Activated T-helper 1 cell treated with anti-CD3 and anti-CD28 coated beads, Interleukin-12 subunit alpha, Interleukin-12 subunit beta, Interleukin-2, Interleukin-4 antibody, amounts not matched to agents 30 ng/mL and 10 ng/mL and 1 ng/mL, durations not matched to agents 14 hours and 24 hours and 36 hours (primary cell): Measurements from ENCODE around the gene SKIC2. TPM values are rescaled to one million over a fixed set of nuclear protein-coding genes. Genes with fewer than 3 reads are reported as not detected.
"Not testable (repeated sequence)": the region's sequence is repeated elsewhere in the genome, so short reads cannot be mapped to it uniquely, and the experiment has no call there.

Experiments used
- DNase-seq: peaks from one replicate; pipeline ENCODE4 v3.0.0; 2021; ENCODE audit warnings: low spot score
- H3K27ac Mint-ChIP-seq: one replicate; pipeline ENCODE4 v1.8.0; 2021; ENCODE audit warnings: mild to moderate bottlenecking, mixed read lengths
- H3K27me3 Mint-ChIP-seq: one replicate; pipeline ENCODE4 v1.8.0; 2022; ENCODE audit warnings: mild to moderate bottlenecking, moderate library complexity, mixed read lengths; ENCODE audit not compliant: insufficient read depth
- H3K36me3 Mint-ChIP-seq: one replicate; pipeline ENCODE4 v1.8.0; 2021; ENCODE audit warnings: low read depth, mixed read lengths
- H3K4me1 Mint-ChIP-seq: one replicate; pipeline ENCODE4 v1.8.0; 2021; ENCODE audit warnings: low read depth, mixed read lengths
- H3K4me3 Mint-ChIP-seq: one replicate; pipeline ENCODE4 v1.8.0; 2021; ENCODE audit warnings: mild to moderate bottlenecking, moderate library complexity, mixed read lengths
- H3K9me3 Mint-ChIP-seq: one replicate; pipeline ENCODE4 v1.8.0; 2021; ENCODE audit warnings: mixed read lengths
- intact Hi-C: fragments of 100-400 bp; cut with micrococcal nuclease; formaldehyde crosslinking; loops from one replicate; pipeline ENCODE4 v1.15.1; 2024
- total RNA-seq: library from RNA; stranded (reverse); gene quantifications from 2 replicates; pipeline ENCODE4 v1.2.3, GENCODE V29; 2022

The SKIC2 gene
- total RNA-seq, 1 donor from 2014 or later, result 85.8 TPM

DNA sequence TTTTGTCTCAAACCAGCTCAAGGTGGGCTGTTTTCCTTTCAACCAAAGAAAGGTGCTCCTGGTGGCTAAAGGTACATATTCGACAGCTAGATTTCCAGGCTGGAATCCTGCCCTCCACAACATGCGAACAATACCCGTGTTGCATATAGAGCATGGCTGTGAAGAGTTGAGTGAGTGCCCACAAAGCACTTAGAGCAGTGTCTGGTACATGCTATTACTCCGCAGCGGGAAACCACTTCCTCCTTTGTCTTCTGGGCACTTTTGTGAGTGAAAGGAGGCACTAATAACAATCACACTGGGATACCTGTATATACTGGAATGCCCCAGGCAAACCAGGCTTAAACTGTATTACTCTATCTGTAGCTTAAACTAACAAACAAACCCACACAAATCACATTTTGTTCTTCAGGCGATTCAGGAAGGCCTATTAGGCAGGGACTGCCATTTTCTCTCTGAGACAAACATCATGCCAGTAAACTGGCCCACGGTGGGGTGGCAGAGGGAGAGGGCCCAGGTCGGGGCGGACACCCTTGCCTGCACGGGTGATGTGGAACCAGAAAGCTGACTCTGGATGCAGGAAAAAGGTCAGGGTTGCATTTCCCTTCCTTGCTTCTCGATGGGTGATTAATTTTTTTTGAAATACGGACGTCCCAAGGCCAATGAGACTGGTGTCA lies 46.0 kb downstream of the SKIC2 start:
- DNase-seq, H3K4me1 Mint-ChIP-seq, H3K9me3 Mint-ChIP-seq, H3K27ac Mint-ChIP-seq, intact Hi-C loops, H3K4me3 Mint-ChIP-seq, H3K27me3 Mint-ChIP-seq, H3K36me3 Mint-ChIP-seq: not testable (repeated sequence)

DNA sequence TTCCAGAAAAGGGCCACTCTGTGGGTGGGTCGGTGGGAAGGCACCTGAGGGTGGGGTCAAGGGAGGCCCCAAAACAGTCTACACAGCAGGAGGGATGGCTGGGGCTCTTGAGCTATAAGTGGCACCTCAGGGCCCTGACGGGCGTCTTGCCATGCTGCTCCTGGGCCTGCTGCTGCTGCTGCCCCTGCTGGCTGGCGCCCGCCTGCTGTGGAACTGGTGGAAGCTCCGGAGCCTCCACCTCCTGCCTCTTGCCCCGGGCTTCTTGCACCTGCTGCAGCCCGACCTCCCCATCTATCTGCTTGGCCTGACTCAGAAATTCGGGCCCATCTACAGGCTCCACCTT lies 46.5 kb downstream of the SKIC2 start:
- H3K36me3 Mint-ChIP-seq, H3K27me3 Mint-ChIP-seq, H3K9me3 Mint-ChIP-seq, intact Hi-C loops, H3K4me1 Mint-ChIP-seq, H3K27ac Mint-ChIP-seq, H3K4me3 Mint-ChIP-seq, DNase-seq: not testable (repeated sequence)

GRCh38 chr6:32005991-32006529 lies 47.1 kb downstream of the SKIC2 start:
- intact Hi-C loops, H3K4me1 Mint-ChIP-seq, H3K27me3 Mint-ChIP-seq, DNase-seq, H3K4me3 Mint-ChIP-seq, H3K36me3 Mint-ChIP-seq, H3K27ac Mint-ChIP-seq, H3K9me3 Mint-ChIP-seq: not testable (repeated sequence)

DNA sequence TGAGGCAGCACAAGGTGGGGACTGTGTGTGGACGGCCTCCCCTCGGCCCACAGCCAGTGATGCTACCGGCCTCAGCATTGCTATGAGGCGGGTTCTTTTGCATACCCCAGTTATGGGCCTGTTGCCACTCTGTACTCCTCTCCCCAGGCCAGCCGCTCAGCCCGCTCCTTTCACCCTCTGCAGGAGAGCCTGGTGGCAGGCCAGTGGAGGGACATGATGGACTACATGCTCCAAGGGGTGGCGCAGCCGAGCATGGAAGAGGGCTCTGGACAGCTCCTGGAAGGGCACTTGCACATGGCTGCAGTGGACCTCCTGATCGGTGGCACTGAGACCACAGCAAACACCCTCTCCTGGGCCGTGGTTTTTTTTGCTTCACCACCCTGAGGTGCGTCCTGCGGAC lies 48.1 kb downstream of the SKIC2 start:
- H3K4me3 Mint-ChIP-seq, H3K9me3 Mint-ChIP-seq, H3K27ac Mint-ChIP-seq, DNase-seq, intact Hi-C loops, H3K27me3 Mint-ChIP-seq, H3K36me3 Mint-ChIP-seq, H3K4me1 Mint-ChIP-seq: not testable (repeated sequence)

- DNase-seq, H3K4me3 Mint-ChIP-seq, H3K4me1 Mint-ChIP-seq, H3K9me3 Mint-ChIP-seq, intact Hi-C loops, H3K36me3 Mint-ChIP-seq, H3K27me3 Mint-ChIP-seq, H3K27ac Mint-ChIP-seq: not testable (repeated sequence)
These were observed 49.1 kb downstream of the SKIC2 start for GRCh38 chr6:32008037-32008436.

DNA sequence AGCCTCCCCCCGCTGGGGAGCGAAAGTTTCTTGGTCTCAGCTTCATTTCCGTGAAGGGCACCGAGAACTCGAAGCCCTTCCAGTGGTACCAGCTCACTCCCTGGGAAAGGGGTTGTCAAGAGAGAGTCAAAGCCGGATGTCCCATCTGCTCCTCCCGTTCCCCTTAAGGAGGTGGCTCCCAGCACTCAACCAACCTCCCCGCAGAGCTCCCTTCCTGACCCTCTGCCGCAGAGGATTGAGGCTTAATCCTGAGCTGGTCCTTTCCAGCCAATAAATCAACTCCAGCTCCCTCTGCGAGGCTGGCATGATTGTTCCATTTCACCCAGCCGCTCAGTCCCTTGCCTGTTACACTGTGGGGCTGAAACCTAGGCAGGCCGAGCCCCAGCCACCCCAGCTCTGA lies 49.6 kb downstream of the SKIC2 start:
- H3K27me3 Mint-ChIP-seq, intact Hi-C loops, H3K27ac Mint-ChIP-seq, H3K4me1 Mint-ChIP-seq, H3K4me3 Mint-ChIP-seq, H3K9me3 Mint-ChIP-seq, DNase-seq, H3K36me3 Mint-ChIP-seq: not testable (repeated sequence)

GRCh38 chr6:32009537-32009936 lies 50.6 kb downstream of the SKIC2 start:
- H3K9me3 Mint-ChIP-seq, H3K4me1 Mint-ChIP-seq, H3K36me3 Mint-ChIP-seq, intact Hi-C loops, H3K27ac Mint-ChIP-seq, DNase-seq, H3K27me3 Mint-ChIP-seq, H3K4me3 Mint-ChIP-seq: not testable (repeated sequence)

GRCh38 chr6:32010856-32011530 lies 52.0 kb downstream of the SKIC2 start:
- H3K27ac Mint-ChIP-seq, intact Hi-C loops, DNase-seq, H3K4me1 Mint-ChIP-seq, H3K27me3 Mint-ChIP-seq, H3K36me3 Mint-ChIP-seq, H3K9me3 Mint-ChIP-seq, H3K4me3 Mint-ChIP-seq: not testable (repeated sequence)

DNA sequence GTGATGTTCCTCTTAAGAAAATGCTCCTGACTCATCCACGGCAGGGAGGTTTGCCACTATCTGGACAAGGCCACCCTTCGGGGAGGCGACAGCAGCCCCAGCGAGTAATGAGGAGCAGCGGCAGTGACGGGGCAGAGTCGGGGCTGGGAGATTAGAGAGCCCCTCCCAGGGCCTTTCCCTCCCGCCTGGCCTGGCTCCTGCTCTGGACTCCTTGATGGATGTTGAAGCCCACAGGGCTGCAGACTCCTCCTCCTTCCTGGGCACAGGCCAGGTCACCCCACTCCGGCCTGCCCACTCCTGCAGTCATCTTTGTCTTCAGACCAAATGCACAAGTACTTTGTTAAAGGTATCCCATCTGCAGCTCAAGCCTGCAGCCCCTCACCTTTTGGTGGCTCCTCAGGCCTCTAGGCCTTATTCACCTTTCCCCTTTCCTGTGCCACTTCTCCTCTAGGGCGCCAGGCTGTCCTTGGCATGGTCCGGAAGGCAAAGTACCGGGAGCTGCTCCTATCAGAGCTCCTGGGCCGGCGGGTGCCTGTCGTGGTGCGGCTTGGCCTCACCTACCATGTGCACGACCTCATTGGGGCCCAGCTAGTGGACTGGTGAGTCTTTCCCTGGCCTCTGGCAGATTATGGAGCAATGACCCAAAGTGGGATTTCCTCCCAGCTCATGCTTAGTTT lies 54.1 kb downstream of the SKIC2 start:
- not testable (repeated sequence) for H3K27ac Mint-ChIP-seq

DNA sequence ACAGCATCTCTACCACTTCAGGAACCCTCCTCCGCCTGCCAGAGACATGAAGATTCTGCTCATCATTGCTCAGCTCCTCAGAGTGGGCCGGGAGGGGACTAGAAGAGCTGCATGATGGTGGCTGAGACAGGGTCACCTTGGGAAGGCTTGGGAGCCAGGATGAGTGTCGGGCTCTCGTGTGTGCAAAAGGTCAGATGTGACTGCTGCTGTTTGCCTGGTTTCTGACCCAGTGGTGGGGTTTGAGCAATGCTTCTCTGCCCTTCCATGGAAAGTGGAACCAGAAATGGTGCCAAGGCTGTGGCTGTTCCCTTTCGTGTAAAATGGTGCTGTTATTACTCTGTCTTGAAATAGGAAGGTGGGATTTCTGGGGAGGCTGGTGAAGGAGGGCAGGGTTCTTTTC lies 54.8 kb downstream of the SKIC2 start:
- intact Hi-C loops, H3K4me3 Mint-ChIP-seq, H3K9me3 Mint-ChIP-seq, H3K27me3 Mint-ChIP-seq, DNase-seq, H3K4me1 Mint-ChIP-seq, H3K27ac Mint-ChIP-seq, H3K36me3 Mint-ChIP-seq: not testable (repeated sequence)

More for the DNA sequence above, 54.1 kb downstream of the SKIC2 start:
- H3K4me1 Mint-ChIP-seq, H3K27me3 Mint-ChIP-seq, DNase-seq, H3K36me3 Mint-ChIP-seq, intact Hi-C loops, H3K4me3 Mint-ChIP-seq, H3K9me3 Mint-ChIP-seq: not testable (repeated sequence)

DNA sequence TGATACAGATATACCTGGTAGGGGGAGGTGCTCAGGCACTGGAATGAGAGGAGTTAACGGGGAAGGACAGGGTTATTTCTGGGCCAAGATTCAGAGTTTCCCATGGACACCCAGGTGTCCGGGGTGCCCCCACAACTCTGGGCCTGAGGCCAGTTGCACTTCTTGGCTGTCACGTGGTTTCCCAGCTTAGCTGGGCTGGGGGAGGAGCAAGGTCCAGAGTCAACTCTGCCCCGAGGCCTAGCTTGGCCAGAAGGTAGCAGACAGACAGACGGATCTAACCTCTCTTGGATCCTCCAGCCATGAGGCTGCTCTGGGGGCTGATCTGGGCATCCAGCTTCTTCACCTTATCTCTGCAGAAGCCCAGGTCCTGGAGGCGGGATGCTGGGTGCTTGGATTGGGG lies 55.6 kb downstream of the SKIC2 start, which contains the start of gene C4B:
TSS of gene C4B (plus strand) at position 249 of the 400 bp plus-strand sequence. CDS start at position 300, 51 bp downstream.
- H3K36me3 Mint-ChIP-seq, H3K9me3 Mint-ChIP-seq, H3K27ac Mint-ChIP-seq, DNase-seq, H3K4me3 Mint-ChIP-seq, H3K27me3 Mint-ChIP-seq, intact Hi-C loops, H3K4me1 Mint-ChIP-seq: not testable (repeated sequence)
